ENCODE measurements around the gene SPON1.
A peak's percentile ranks its signal among the peaks of the same experiment; 100 is the strongest.

The SPON1 gene

DNA sequence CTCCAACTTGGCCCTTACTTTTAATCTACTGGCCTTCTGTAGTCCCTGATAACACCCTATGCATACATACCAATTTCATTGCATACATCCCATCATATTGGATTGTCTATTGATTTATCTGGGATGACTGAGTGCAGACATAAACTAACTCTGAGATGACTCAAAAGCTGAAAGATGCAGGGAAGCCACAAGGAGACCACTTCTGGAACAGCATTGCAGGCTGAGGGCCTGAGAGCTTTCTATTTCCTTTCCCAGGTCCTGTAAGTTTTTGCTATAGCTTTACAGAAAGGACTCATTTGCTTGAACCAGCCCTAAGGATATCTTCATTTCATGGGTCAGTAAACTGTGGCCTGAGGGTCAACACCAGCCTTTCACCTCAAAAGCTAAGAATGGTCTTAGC, 15.1 kb upstream of the SPON1 start:
- Histone ChIP-seq H3K27me3 (no peaks in the 10 kb centered on the region), H3K4me3 (no peak overlapping the region), H3K9me3 (no peaks in the 10 kb centered on the region), H3K27ac (no peak overlapping the region), H3K36me3 (no peaks in the 10 kb centered on the region), H3K4me1 (no peaks in the 10 kb centered on the region)
- intact Hi-C loops (cut with DNase I; ENCODE audit: low total_unique reads) = no loop called here
- no peak for DNase-seq
- TF ChIP-seq, protein P1, sequence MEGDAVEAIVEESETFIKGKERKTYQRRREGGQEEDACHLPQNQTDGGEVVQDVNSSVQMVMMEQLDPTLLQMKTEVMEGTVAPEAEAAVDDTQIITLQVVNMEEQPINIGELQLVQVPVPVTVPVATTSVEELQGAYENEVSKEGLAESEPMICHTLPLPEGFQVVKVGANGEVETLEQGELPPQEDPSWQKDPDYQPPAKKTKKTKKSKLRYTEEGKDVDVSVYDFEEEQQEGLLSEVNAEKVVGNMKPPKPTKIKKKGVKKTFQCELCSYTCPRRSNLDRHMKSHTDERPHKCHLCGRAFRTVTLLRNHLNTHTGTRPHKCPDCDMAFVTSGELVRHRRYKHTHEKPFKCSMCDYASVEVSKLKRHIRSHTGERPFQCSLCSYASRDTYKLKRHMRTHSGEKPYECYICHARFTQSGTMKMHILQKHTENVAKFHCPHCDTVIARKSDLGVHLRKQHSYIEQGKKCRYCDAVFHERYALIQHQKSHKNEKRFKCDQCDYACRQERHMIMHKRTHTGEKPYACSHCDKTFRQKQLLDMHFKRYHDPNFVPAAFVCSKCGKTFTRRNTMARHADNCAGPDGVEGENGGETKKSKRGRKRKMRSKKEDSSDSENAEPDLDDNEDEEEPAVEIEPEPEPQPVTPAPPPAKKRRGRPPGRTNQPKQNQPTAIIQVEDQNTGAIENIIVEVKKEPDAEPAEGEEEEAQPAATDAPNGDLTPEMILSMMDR (IDR thresholded peaks at IDR 0.05) = no peak

DNA sequence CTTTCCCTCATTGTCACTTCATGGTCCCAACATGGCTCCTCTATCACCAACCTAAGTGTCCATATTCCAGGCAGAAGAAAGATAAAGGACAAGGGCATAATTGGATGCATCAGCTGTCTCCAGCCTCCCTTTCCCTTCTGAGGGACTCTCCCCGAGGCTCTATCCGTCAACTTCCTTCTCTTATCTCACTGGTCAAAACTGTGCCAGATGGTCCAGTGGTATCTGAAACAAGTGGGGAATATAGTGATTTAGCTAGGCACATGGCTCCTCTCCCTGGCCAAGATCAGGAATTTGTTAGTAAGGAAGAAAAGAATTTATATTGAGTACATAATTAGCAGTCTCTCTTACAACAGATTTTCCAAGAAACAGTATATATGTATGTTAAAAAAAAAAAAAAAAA, 12.6 kb upstream of the SPON1 start:
- Histone ChIP-seq H3K4me3 (no peak overlapping the region), H3K36me3 (no peaks in the 10 kb centered on the region), H3K9me3 (no peaks in the 10 kb centered on the region), H3K27ac (no peak overlapping the region), H3K27me3 (peaks cover 0 to 3% of the 10 kb centered on the region in 2 donors), H3K4me1 (no peaks in the 10 kb centered on the region)
- intact Hi-C loops (cut with DNase I; ENCODE audit: low total_unique reads) = no loop called here
- TF ChIP-seq, protein P1 (IDR thresholded peaks at IDR 0.05) = no peak
- no peak for DNase-seq

DNA sequence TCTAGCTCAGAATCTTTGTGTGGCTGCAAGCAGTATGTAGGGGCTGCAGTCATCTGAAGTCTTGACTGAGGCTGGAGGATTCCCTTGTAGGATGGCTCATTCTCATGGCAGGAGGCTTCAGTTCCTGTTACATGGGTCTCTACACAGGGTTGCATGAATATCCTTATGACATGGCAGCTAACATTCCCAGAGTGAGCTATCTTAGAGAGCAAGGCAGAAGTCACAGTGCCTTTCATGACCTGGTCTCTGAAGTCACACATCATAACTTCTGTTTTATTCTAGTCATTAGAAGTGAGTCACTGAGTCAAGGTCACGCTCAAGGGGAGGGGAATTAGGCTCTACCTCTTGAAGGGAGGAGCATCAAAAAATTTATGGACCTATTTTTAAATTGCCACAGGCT, 10.3 kb upstream of the SPON1 start:
- no peak overlapping the region for H3K4me3 ChIP-seq
- H3K27me3 ChIP-seq = peaks cover 0 to 14% of the 10 kb centered on the region in 2 donors
- no peaks in the 10 kb centered on the region for H3K4me1 ChIP-seq
- no peaks in the 10 kb centered on the region for H3K36me3 ChIP-seq
- H3K9me3 ChIP-seq = no peaks in the 10 kb centered on the region
- TF ChIP-seq, protein P1 (IDR thresholded peaks at IDR 0.05) = no peak
- H3K27ac ChIP-seq = no peak overlapping the region
- intact Hi-C loops (cut with DNase I; ENCODE audit: low total_unique reads) = no loop called here
- no peak for DNase-seq

DNA sequence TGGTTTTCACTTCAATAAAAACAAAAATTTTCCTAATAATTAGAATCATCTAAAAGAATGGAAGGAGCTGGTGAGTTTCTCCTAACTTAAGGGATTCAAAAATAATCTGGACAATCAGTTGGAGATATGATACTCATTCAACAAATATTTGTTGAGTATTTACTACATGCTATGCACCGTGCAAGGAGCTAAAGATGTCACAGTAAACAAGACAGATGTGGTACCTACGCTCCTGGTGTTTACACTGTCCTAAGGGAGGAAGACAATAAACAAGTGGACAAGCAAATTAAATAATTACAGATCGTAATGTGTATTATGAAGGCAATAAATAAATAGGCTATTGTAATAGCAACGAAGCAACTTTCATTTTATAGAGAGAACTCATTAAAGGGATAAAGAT, 9.9 kb upstream of the SPON1 start:
- H3K4me1 ChIP-seq = no peaks in the 10 kb centered on the region
- H3K9me3 ChIP-seq = no peaks in the 10 kb centered on the region
- intact Hi-C loops (cut with DNase I; ENCODE audit: low total_unique reads) = no loop called here
- peaks cover 0 to 14% of the 10 kb centered on the region in 2 donors for H3K27me3 ChIP-seq
- H3K36me3 ChIP-seq = no peaks in the 10 kb centered on the region
- TF ChIP-seq, protein P1 (IDR thresholded peaks at IDR 0.05) = no peak
- no peak overlapping the region for H3K27ac ChIP-seq
- no peak overlapping the region for H3K4me3 ChIP-seq
- DNase-seq = no peak

DNA sequence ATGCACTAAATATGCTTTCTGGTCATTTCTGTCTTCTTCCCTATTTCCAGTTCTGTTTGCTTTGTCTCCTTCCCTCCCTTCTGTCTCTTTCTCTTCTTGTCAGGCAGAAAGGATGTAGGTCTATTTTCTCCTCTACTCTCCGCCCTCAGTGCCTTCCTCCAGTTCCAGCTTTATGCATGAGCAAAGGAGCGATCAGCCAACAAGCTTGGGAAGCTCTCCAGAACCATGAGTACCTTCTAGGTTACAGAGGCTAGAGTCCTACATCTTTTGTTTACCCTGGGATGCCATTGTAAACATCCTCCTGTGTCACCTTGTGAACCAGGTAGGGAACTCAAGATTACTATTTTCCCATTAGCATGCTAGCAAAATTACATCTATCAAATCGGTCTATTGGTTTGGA, 7.9 kb upstream of the SPON1 start:
- Histone ChIP-seq H3K4me1 (no peaks in the 10 kb centered on the region), H3K9me3 (no peaks in the 10 kb centered on the region), H3K4me3 (no peak overlapping the region), H3K36me3 (no peaks in the 10 kb centered on the region), H3K27ac (no peak overlapping the region), H3K27me3 (peaks cover 0 to 14% of the 10 kb centered on the region in 2 donors)
- intact Hi-C loops (cut with DNase I; ENCODE audit: low total_unique reads) = loop anchor here (2.0 kb wide), 1 partner anchor 294 kb away; no protein-coding TSS in a partner anchor
- no peak for DNase-seq
- TF ChIP-seq, protein P1 (IDR thresholded peaks at IDR 0.05) = no peak

DNA sequence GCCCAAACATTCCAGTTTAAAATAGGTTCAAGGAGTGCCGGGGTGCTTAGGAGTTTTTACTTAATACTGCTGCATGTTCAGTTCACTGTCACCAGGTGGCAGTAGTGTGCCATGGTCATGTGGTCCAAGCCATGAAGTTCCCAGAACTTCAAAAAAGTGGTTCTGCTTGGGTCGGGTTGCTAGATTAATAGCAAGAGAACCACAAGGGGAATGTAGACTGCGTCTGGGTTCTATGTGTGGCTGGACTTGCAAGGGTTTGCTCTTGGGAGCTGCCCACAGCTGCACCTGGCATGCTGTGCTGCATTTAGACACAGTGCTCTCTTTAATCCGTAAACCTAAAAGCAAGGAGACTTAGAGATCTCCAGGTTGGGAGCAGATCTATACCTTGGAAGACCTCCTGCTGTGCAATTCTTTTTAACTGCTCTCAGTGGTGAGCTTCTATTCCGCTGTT, 6.5 kb upstream of the SPON1 start:
- Histone ChIP-seq H3K4me1 (no peaks in the 10 kb centered on the region), H3K4me3 (no peak overlapping the region), H3K9me3 (no peaks in the 10 kb centered on the region), H3K36me3 (no peaks in the 10 kb centered on the region), H3K27me3 (peaks cover 0 to 19% of the 10 kb centered on the region in 2 donors), H3K27ac (no peak overlapping the region)
- DNase-seq = peak; percentile 56 to 69
- TF ChIP-seq, protein P1 (IDR thresholded peaks at IDR 0.05) = peak; percentile 87 to 91
- intact Hi-C loops (cut with DNase I; ENCODE audit: low total_unique reads) = loop anchor here (2.0 kb wide), 1 partner anchor 293 kb away; no protein-coding TSS in a partner anchor

All from tibial artery (tissue), 4 donors.